Mesenchymal stem cell (in vitro differentiated cells and primary cell): ENCODE measurements around the gene NR3C2.

Experiments
- DNase-seq: peaks from one replicate; pipeline ENCODE4 v3.0.0-alpha.2; 2013
- H2AFZ ChIP-seq: one replicate; pipeline ENCODE4 v1.6.1; 2013; ENCODE audit warnings: low read depth, mild to moderate bottlenecking, control low read depth, inconsistent platforms, low read length, moderate library complexity
- H2AK5ac ChIP-seq: 2 replicates; pipeline ENCODE4 v1.6.1; 2013; ENCODE audit warnings: low read length, moderate library complexity, mild to moderate bottlenecking, inconsistent platforms; ENCODE audit not compliant: severe bottlenecking
- H2BK120ac ChIP-seq: one replicate; pipeline ENCODE4 v1.6.1; 2013; ENCODE audit warnings: low read depth, mild to moderate bottlenecking, inconsistent platforms, low read length, moderate library complexity
- H2BK12ac ChIP-seq, 2 experiments: one replicate each; pipeline ENCODE4 v1.6.1; 2013; ENCODE audit warnings: inconsistent platforms in 2 of 2, low read length in 2 of 2, mild to moderate bottlenecking in 2 of 2, moderate library complexity in 2 of 2, control low read depth in 1 of 2
- H2BK15ac ChIP-seq: one replicate; pipeline ENCODE4 v1.6.1; 2013; ENCODE audit warnings: mild to moderate bottlenecking, low read depth, inconsistent platforms; ENCODE audit not compliant: poor library complexity, severe bottlenecking
- H2BK5ac ChIP-seq: 2 replicates; pipeline ENCODE4 v1.6.1; 2013; ENCODE audit warnings: low read depth, mild to moderate bottlenecking, low read length, control low read depth, inconsistent platforms; ENCODE audit not compliant: poor library complexity, severe bottlenecking
- H3K14ac ChIP-seq, 2 experiments: one replicate each; pipeline ENCODE4 v1.6.1; 2013; ENCODE audit warnings: inconsistent platforms in 2 of 2, low read length in 2 of 2, control low read depth in 1 of 2, mild to moderate bottlenecking in 1 of 2, moderate library complexity in 1 of 2
- H3K18ac ChIP-seq, 2 experiments: one replicate each; pipeline ENCODE4 v1.6.1; 2013; ENCODE audit warnings: inconsistent platforms in 2 of 2, low read length in 2 of 2, control low read depth in 1 of 2, low read depth in 1 of 2, mild to moderate bottlenecking in 1 of 2
- H3K23ac ChIP-seq, 2 experiments: one replicate each; pipeline ENCODE4 v1.6.1; 2013; ENCODE audit warnings: inconsistent platforms in 2 of 2, low read length in 2 of 2, mild to moderate bottlenecking in 2 of 2, moderate library complexity in 2 of 2, control low read depth in 1 of 2
- H3K27ac ChIP-seq: 2 replicates; pipeline ENCODE4 v1.5.1; 2013; ENCODE audit warnings: mild to moderate bottlenecking, moderate library complexity, low read length, control low read depth, inconsistent platforms; ENCODE audit not compliant: poor library complexity, severe bottlenecking
- H3K27me3 ChIP-seq, 2 experiments: 2 replicates each; pipeline versions ENCODE4 v1.6.1 to v1.7.0; 2013; ENCODE audit warnings: low read length in 2 of 2, mild to moderate bottlenecking in 2 of 2, moderate library complexity in 2 of 2, control low read depth in 1 of 2, inconsistent platforms in 1 of 2; ENCODE audit not compliant: control insufficient read depth in 1 of 2, insufficient read depth in 1 of 2
- H3K36me3 ChIP-seq, 2 experiments: 2 replicates each; pipeline versions ENCODE4 v1.6.1 to v1.7.0; 2013; ENCODE audit warnings: low read length in 2 of 2, control low read depth in 1 of 2, inconsistent platforms in 1 of 2, low read depth in 1 of 2, mild to moderate bottlenecking in 1 of 2; ENCODE audit not compliant: insufficient read depth in 2 of 2, control insufficient read depth in 1 of 2
- H3K4ac ChIP-seq, 2 experiments: one replicate each; pipeline ENCODE4 v1.6.1; 2013; ENCODE audit warnings: inconsistent platforms in 2 of 2, low read length in 2 of 2, mild to moderate bottlenecking in 2 of 2, moderate library complexity in 2 of 2, control low read depth in 1 of 2, low read depth in 1 of 2
- H3K4me1 ChIP-seq: 2 replicates; pipeline ENCODE4 v1.6.1; 2013; ENCODE audit warnings: low read depth, low read length, control low read depth; ENCODE audit not compliant: control insufficient read depth, insufficient read depth
- H3K4me2 ChIP-seq: 2 replicates; pipeline ENCODE4 v1.6.1; 2013; ENCODE audit warnings: low read length, mild to moderate bottlenecking, inconsistent platforms; ENCODE audit not compliant: poor library complexity, severe bottlenecking
- H3K4me3 ChIP-seq, 2 experiments: 2 replicates each; pipeline versions ENCODE4 v1.5.1 to v1.7.0; 2013; ENCODE audit warnings: low read length in 2 of 2, mild to moderate bottlenecking in 2 of 2, control low read depth in 1 of 2, low read depth in 1 of 2; ENCODE audit not compliant: insufficient read depth in 1 of 2
- H3K79me1 ChIP-seq: replicated peaks from 2 replicates; pipeline ENCODE4 v1.6.1; 2013; ENCODE audit warnings: mild to moderate bottlenecking, control low read depth, low read length, inconsistent platforms; ENCODE audit not compliant: poor library complexity, severe bottlenecking
- H3K9ac ChIP-seq: 2 replicates; pipeline ENCODE4 v1.7.0; 2013; ENCODE audit warnings: mild to moderate bottlenecking, low read length, moderate library complexity
- H3K9me3 ChIP-seq: 2 replicates; pipeline ENCODE4 v1.7.0; 2013; ENCODE audit warnings: mild to moderate bottlenecking, low read length; ENCODE audit not compliant: control insufficient read depth
- H4K8ac ChIP-seq: one replicate; pipeline ENCODE4 v1.6.1; 2013; ENCODE audit warnings: inconsistent platforms, mild to moderate bottlenecking, low read length, moderate library complexity
- H4K91ac ChIP-seq: one replicate; pipeline ENCODE4 v1.6.1; 2013; ENCODE audit warnings: mild to moderate bottlenecking, low read length, inconsistent platforms
- WGBS: methylation state at CpG from one replicate; pipeline ENCODE4 v1.1.7; 2013; ENCODE audit warnings: mixed read lengths; 5-methylcytosine and 5-hydroxymethylcytosine counted together

NR3C2 gene

GRCh38 chr4:148109216-148109615 lies 333.0 kb downstream of the NR3C2 start:
- no peak overlapping the region for H2BK5ac ChIP-seq
- H3K4me1 ChIP-seq: no peaks in the 10 kb centered on the region
- no peak overlapping the region for H2AK5ac ChIP-seq
- peaks cover 0 to 8% of the 10 kb centered on the region in 2 experiments for H3K36me3 ChIP-seq
- no peaks in the 10 kb centered on the region for H3K79me1 ChIP-seq
- no peak for DNase-seq
- no peak overlapping the region for H3K18ac ChIP-seq
- no peak overlapping the region for H2BK15ac ChIP-seq
- no peak overlapping the region for H2BK12ac ChIP-seq
- no peak overlapping the region for H3K23ac ChIP-seq
- no peak overlapping the region for H3K4me2 ChIP-seq
- H3K4me3 ChIP-seq: no peak overlapping the region
- no peaks in the 10 kb centered on the region for H3K27me3 ChIP-seq
- WGBS: 79% methylated on average over 3 of the region's 3 CpGs
- no peak overlapping the region for H2BK120ac ChIP-seq
- H4K91ac ChIP-seq: no peak overlapping the region
- H3K14ac ChIP-seq: no peak overlapping the region
- no peak overlapping the region for H3K4ac ChIP-seq
- H3K9ac ChIP-seq: no peak overlapping the region
- no peak overlapping the region for H4K8ac ChIP-seq
- H3K9me3 ChIP-seq: peaks cover 5% of the 10 kb centered on the region
- no peak overlapping the region for H2AFZ ChIP-seq
- H3K27ac ChIP-seq: no peak overlapping the region

DNA sequence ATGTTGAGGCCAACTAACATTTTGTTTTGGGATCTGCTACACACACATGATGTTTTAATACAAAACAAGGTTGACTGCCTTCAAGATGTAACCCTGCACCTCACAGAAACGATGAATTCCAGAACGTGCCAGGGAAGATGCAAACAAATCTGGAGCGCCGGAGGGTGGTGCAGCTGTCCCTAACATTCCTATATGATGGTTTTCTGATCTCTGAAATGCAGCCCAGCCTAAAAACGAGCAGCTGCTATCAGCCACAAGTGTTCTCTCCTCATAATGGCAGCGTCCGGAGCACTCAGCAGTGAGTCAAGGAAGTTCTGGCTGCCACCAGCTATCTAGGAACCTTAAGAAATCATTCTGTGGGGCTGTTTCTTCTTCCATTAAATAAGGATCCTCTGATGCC lies 333.4 kb downstream of the NR3C2 start:
- H3K23ac ChIP-seq: no peak overlapping the region
- no peak overlapping the region for H3K14ac ChIP-seq
- H3K9me3 ChIP-seq: peaks cover 5% of the 10 kb centered on the region
- H2BK12ac ChIP-seq: no peak overlapping the region
- H4K91ac ChIP-seq: no peak overlapping the region
- no peaks in the 10 kb centered on the region for H3K4me1 ChIP-seq
- H2AFZ ChIP-seq: no peak overlapping the region
- no peak overlapping the region for H2BK15ac ChIP-seq
- no peak overlapping the region for H3K18ac ChIP-seq
- no peaks in the 10 kb centered on the region for H3K79me1 ChIP-seq
- H3K27me3 ChIP-seq: no peaks in the 10 kb centered on the region
- H3K4ac ChIP-seq: no peak overlapping the region
- H3K27ac ChIP-seq: no peak overlapping the region
- H4K8ac ChIP-seq: no peak overlapping the region
- DNase-seq: no peak
- no peak overlapping the region for H2AK5ac ChIP-seq
- WGBS: 74% methylated on average over 7 of the region's 7 CpGs
- H3K9ac ChIP-seq: no peak overlapping the region
- no peak overlapping the region for H2BK5ac ChIP-seq
- no peak overlapping the region for H3K4me3 ChIP-seq
- no peak overlapping the region for H3K4me2 ChIP-seq
- H2BK120ac ChIP-seq: no peak overlapping the region
- H3K36me3 ChIP-seq: peaks cover 0 to 5% of the 10 kb centered on the region in 2 experiments

DNA sequence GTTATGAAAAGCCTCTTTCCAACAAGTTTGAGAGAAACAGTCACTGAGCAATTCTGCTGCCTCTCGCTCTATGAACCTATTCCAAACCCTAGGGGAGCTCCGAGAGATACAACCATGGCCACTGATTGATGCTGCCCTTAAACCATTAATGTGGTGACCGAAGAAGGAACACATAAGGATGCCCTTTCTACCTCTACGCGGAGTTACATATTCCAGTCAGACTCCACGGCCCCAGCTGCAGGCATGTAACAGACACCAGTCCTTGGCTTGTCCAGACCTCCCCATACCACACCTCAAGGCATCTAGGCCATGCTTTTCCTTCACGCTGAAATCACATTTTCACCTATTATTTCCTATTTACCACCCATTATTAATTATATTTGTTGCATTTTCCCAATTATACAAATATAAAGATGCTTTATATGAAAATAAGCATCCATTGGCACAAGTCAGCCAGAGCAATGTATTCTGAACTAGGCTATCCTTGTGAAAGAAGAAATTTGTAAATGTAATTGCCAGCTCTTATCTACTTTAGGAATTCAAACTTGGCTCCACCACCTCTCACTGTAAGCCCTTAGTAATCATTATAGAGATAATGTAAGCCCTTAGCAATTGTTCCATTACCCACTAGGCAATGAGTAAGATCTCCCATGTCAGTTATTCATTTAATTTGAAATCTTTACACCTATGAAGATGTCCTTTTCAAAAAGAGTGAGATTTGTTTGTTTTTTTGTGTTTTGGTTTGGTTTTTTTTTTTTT lies 338.4 kb downstream of the NR3C2 start:
- H3K18ac ChIP-seq: no peak overlapping the region
- H3K27me3 ChIP-seq: no peaks in the 10 kb centered on the region
- 94% methylated on average over 6 of the region's 7 CpGs for WGBS
- H4K91ac ChIP-seq: no peak overlapping the region
- no peak overlapping the region for H3K27ac ChIP-seq
- H2AK5ac ChIP-seq: no peak overlapping the region
- H3K14ac ChIP-seq: no peak overlapping the region
- no peaks in the 10 kb centered on the region for H3K79me1 ChIP-seq
- H3K9ac ChIP-seq: no peak overlapping the region
- no peaks in the 10 kb centered on the region for H3K4me1 ChIP-seq
- H3K4me2 ChIP-seq: no peak overlapping the region
- no peak overlapping the region for H2AFZ ChIP-seq
- H3K23ac ChIP-seq: no peak overlapping the region
- no peak overlapping the region for H2BK15ac ChIP-seq
- H3K9me3 ChIP-seq: peaks cover 5% of the 10 kb centered on the region
- no peak overlapping the region for H2BK5ac ChIP-seq
- no peak overlapping the region for H4K8ac ChIP-seq
- peaks cover 0 to 7% of the 10 kb centered on the region in 2 experiments for H3K36me3 ChIP-seq
- no peak for DNase-seq
- no peak overlapping the region for H3K4me3 ChIP-seq
- no peak overlapping the region for H2BK12ac ChIP-seq
- H3K4ac ChIP-seq: no peak overlapping the region
- H2BK120ac ChIP-seq: no peak overlapping the region

GRCh38 chr4:148101790-148102189 lies 340.4 kb downstream of the NR3C2 start:
- no peak overlapping the region for H2BK120ac ChIP-seq
- H3K4me2 ChIP-seq: no peak overlapping the region
- H3K18ac ChIP-seq: no peak overlapping the region
- H2BK5ac ChIP-seq: no peak overlapping the region
- no peak overlapping the region for H3K27ac ChIP-seq
- no peaks in the 10 kb centered on the region for H3K79me1 ChIP-seq
- H3K4me3 ChIP-seq: no peak overlapping the region
- 80% methylated on average over 4 of the region's 4 CpGs for WGBS
- no peaks in the 10 kb centered on the region for H3K27me3 ChIP-seq
- H4K91ac ChIP-seq: no peak overlapping the region
- H2AFZ ChIP-seq: no peak overlapping the region
- H2BK15ac ChIP-seq: no peak overlapping the region
- H3K4ac ChIP-seq: no peak overlapping the region
- H2BK12ac ChIP-seq: no peak overlapping the region
- H4K8ac ChIP-seq: no peak overlapping the region
- no peak overlapping the region for H3K14ac ChIP-seq
- no peak for DNase-seq
- peaks cover 0 to 7% of the 10 kb centered on the region in 2 experiments for H3K36me3 ChIP-seq
- no peak overlapping the region for H3K9ac ChIP-seq
- H3K9me3 ChIP-seq: peaks cover 5% of the 10 kb centered on the region
- no peaks in the 10 kb centered on the region for H3K4me1 ChIP-seq
- no peak overlapping the region for H2AK5ac ChIP-seq
- H3K23ac ChIP-seq: no peak overlapping the region
